Measurements from ENCODE around the gene DCP2. TPM values are rescaled to one million over a fixed set of nuclear protein-coding genes. Genes with fewer than 3 reads are reported as not detected.
"Not testable (repeated sequence)": the region's sequence is repeated elsewhere in the genome, so short reads cannot be mapped to it uniquely, and the experiment has no call there.

Gene DCP2
- total RNA-seq, 6 experiments from 2014 or later: 16.4 to 18.4 (median 18.0) TPM

GRCh38 chr5:112948458-112948857 is 28.1 kb upstream of the DCP2 start:
- Mint-ChIP-seq H3K27me3 (ENCODE audit: insufficient read depth) (peaks cover 15% of the 10 kb centered on the region), H3K4me1 (ENCODE audit: low read depth) (no peaks in the 10 kb centered on the region), H3K36me3 (ENCODE audit: low read depth) (no peaks in the 10 kb centered on the region), H3K9me3 (no peaks in the 10 kb centered on the region; the same call in 1 of the 2 replicates), H3K27ac (no peak overlapping the region), H3K4me3 (no peak overlapping the region)
- no peak for DNase-seq
- TF ChIP-seq, protein P1, sequence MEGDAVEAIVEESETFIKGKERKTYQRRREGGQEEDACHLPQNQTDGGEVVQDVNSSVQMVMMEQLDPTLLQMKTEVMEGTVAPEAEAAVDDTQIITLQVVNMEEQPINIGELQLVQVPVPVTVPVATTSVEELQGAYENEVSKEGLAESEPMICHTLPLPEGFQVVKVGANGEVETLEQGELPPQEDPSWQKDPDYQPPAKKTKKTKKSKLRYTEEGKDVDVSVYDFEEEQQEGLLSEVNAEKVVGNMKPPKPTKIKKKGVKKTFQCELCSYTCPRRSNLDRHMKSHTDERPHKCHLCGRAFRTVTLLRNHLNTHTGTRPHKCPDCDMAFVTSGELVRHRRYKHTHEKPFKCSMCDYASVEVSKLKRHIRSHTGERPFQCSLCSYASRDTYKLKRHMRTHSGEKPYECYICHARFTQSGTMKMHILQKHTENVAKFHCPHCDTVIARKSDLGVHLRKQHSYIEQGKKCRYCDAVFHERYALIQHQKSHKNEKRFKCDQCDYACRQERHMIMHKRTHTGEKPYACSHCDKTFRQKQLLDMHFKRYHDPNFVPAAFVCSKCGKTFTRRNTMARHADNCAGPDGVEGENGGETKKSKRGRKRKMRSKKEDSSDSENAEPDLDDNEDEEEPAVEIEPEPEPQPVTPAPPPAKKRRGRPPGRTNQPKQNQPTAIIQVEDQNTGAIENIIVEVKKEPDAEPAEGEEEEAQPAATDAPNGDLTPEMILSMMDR (IDR thresholded peaks at IDR 0.05): no peak

DNA sequence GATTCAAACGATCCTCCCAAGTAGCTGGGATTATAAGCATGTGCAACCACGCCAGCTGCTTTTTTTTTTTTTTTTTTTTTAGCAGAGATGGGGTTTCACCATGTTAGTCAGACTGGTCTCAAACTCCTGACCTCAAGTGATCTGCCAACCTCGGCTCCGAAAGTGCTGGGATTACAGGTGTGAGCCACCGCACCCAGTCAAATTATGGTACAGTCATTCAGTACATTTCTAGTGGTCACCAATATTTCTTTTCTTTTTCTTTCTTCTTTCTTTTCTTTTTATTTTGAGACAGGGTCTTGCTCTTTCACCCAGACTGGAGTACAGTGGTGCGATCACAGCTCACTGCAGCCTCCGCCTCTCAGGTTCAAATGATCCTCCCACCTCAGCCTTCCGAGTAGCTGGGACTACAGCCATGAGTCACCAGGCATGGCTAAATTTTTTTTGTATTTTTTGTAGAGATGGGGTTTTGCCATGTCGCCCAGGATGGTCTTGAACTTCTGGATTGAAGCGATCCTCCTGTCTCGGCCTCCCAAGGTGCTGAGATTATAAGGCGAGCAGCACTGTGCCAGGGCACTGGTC is 25.4 kb upstream of the DCP2 start:
- TF ChIP-seq, protein P1 (IDR thresholded peaks at IDR 0.05): no peak
- Mint-ChIP-seq H3K36me3 (ENCODE audit: low read depth) (no peaks in the 10 kb centered on the region), H3K4me1 (ENCODE audit: low read depth) (no peaks in the 10 kb centered on the region), H3K4me3 (no peak overlapping the region), H3K27me3 (ENCODE audit: insufficient read depth) (peaks cover 5% of the 10 kb centered on the region), H3K27ac (no peak overlapping the region), H3K9me3 (no peaks in the 10 kb centered on the region; the same call in 1 of the 2 replicates)
- no peak for DNase-seq

DNA sequence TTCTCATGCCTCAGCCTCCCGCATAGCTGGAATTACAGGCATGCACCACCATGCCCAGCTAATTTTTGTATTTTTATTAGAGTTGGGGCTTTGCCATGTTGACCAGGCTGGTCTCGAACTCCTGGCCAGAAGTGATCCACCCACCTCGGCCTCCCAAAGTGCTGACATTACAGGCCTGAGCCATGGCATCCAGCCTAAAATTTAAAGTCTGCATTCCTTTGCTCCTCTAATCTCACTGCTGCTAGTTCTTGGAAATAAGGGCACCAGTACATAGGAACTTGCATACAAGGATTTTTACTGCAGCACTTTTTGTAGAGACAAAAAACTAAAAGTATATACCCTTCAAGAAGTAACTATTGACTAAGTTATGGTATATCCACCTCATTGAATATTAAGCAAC is 20.0 kb upstream of the DCP2 start:
- H3K4me1 Mint-ChIP-seq (ENCODE audit: low read depth): peaks cover 34% of the 10 kb centered on the region
- no peak for DNase-seq
- no peaks in the 10 kb centered on the region; the same call in 1 of the 2 replicates for H3K9me3 Mint-ChIP-seq
- no peak overlapping the region for H3K4me3 Mint-ChIP-seq
- H3K27me3 Mint-ChIP-seq (ENCODE audit: insufficient read depth): peaks cover 5% of the 10 kb centered on the region
- H3K36me3 Mint-ChIP-seq (ENCODE audit: low read depth): no peaks in the 10 kb centered on the region
- TF ChIP-seq, protein P1 (IDR thresholded peaks at IDR 0.05): no peak
- H3K27ac Mint-ChIP-seq: no peak overlapping the region

DNA sequence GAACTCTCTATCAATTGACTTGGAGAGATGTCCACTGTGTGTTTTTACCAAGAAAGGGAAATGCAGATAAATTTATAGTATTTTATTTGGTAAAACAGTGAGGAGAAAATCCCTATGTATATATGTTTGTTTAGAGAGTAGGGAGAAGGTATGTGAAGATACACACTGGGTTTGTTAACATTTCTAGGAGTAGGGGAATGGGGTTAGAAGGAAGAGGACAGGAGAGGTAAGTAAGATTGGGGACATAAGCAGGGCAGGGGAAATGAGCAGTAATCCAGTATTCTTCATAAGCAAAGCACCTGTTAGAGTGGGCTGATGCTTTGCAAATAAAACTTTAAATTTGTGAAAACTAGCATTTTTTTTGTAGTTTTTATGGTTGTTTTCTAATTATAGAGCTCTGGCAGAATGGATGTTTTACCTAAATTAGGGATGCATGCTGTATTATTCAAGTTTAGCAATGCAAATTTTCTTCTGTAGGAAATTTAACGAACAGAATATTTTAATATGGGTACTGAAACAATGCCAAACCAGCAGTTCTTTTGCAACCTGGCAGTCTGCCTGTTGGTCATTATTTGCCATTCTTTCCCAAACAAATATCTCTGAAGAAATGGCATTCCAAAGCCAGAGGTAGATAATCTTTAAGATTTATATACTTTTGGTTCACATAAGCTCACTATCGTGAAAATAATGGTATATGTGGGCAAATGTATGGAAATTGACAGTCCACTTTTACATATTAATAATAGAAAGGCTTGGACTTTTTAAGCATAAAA is 19.4 kb upstream of the DCP2 start:
- TF ChIP-seq, protein P1 (IDR thresholded peaks at IDR 0.05): no peak
- peaks cover 34% of the 10 kb centered on the region for H3K4me1 Mint-ChIP-seq (ENCODE audit: low read depth)
- no peaks in the 10 kb centered on the region for H3K36me3 Mint-ChIP-seq (ENCODE audit: low read depth)
- H3K27me3 Mint-ChIP-seq (ENCODE audit: insufficient read depth): peaks cover 5% of the 10 kb centered on the region
- H3K27ac Mint-ChIP-seq: no peak overlapping the region
- no peaks in the 10 kb centered on the region; the same call in 1 of the 2 replicates for H3K9me3 Mint-ChIP-seq
- DNase-seq: no peak
- no peak overlapping the region for H3K4me3 Mint-ChIP-seq

GRCh38 chr5:112958093-112959088 is 18.2 kb upstream of the DCP2 start:
- Mint-ChIP-seq H3K27ac (no peak overlapping the region), H3K27me3 (ENCODE audit: insufficient read depth) (peaks cover 9% of the 10 kb centered on the region; the same call in 1 of the 2 replicates), H3K4me3 (peak overlapping the region; percentile 13; the same call in 1 of the 2 replicates), H3K36me3 (ENCODE audit: low read depth) (no peaks in the 10 kb centered on the region), H3K4me1 (ENCODE audit: low read depth) (peaks cover 41% of the 10 kb centered on the region), H3K9me3 (no peaks in the 10 kb centered on the region; the same call in 1 of the 2 replicates)
- TF ChIP-seq, protein P1 (IDR thresholded peaks at IDR 0.05): no peak
- DNase-seq: peak; percentile 94

- H3K4me1 Mint-ChIP-seq (ENCODE audit: low read depth): peaks cover 51% of the 10 kb centered on the region
- H3K9me3 Mint-ChIP-seq; H3K27ac Mint-ChIP-seq; H3K36me3 Mint-ChIP-seq (ENCODE audit: low read depth); H3K27me3 Mint-ChIP-seq (ENCODE audit: insufficient read depth): not testable (repeated sequence)
- peak; percentile 81 for DNase-seq
- H3K4me3 Mint-ChIP-seq: peak overlapping the region; percentile 27; the same call in 1 of the 2 replicates
These were observed 16.7 kb upstream of the DCP2 start for GRCh38 chr5:112959872-112960271.
